ENCODE results near the gene SPECC1L.

- TF ChIP-seq, protein P1, sequence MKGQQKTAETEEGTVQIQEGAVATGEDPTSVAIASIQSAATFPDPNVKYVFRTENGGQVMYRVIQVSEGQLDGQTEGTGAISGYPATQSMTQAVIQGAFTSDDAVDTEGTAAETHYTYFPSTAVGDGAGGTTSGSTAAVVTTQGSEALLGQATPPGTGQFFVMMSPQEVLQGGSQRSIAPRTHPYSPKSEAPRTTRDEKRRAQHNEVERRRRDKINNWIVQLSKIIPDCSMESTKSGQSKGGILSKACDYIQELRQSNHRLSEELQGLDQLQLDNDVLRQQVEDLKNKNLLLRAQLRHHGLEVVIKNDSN (IDR thresholded peaks at IDR 0.05) = no peak
- TF ChIP-seq TAF1 (IDR thresholded peaks at IDR 0.05; ENCODE audit: low read depth) (no peak), RAD21 (IDR thresholded peaks at IDR 0.05; ENCODE audit: low read depth) (no peak), EGR1 (IDR thresholded peaks at IDR 0.05) (no peak), FOXM1 (IDR thresholded peaks at IDR 0.05; ENCODE audit: borderline replicate concordance, low read depth) (no peak), TEAD4 (IDR thresholded peaks at IDR 0.05) (no peak)
- TF ChIP-seq, protein P2, sequence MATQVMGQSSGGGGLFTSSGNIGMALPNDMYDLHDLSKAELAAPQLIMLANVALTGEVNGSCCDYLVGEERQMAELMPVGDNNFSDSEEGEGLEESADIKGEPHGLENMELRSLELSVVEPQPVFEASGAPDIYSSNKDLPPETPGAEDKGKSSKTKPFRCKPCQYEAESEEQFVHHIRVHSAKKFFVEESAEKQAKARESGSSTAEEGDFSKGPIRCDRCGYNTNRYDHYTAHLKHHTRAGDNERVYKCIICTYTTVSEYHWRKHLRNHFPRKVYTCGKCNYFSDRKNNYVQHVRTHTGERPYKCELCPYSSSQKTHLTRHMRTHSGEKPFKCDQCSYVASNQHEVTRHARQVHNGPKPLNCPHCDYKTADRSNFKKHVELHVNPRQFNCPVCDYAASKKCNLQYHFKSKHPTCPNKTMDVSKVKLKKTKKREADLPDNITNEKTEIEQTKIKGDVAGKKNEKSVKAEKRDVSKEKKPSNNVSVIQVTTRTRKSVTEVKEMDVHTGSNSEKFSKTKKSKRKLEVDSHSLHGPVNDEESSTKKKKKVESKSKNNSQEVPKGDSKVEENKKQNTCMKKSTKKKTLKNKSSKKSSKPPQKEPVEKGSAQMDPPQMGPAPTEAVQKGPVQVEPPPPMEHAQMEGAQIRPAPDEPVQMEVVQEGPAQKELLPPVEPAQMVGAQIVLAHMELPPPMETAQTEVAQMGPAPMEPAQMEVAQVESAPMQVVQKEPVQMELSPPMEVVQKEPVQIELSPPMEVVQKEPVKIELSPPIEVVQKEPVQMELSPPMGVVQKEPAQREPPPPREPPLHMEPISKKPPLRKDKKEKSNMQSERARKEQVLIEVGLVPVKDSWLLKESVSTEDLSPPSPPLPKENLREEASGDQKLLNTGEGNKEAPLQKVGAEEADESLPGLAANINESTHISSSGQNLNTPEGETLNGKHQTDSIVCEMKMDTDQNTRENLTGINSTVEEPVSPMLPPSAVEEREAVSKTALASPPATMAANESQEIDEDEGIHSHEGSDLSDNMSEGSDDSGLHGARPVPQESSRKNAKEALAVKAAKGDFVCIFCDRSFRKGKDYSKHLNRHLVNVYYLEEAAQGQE (IDR thresholded peaks at IDR 0.05; ENCODE audit: low read depth) = no peak
Measured at GRCh38 chr22:24429411-24430365, 159.1 kb downstream of the SPECC1L start.
